ENCODE data around the gene SPATA45. TPM values are rescaled to one million over a fixed set of nuclear protein-coding genes. Genes with fewer than 3 reads are reported as not detected.
A peak's percentile ranks its signal among the peaks of the same experiment; 100 is the strongest.
"Not testable (repeated sequence)": the region's sequence is repeated elsewhere in the genome, so short reads cannot be mapped to it uniquely, and the experiment has no call there.

Gene SPATA45
- 0.60 TPM for total RNA-seq

DNA sequence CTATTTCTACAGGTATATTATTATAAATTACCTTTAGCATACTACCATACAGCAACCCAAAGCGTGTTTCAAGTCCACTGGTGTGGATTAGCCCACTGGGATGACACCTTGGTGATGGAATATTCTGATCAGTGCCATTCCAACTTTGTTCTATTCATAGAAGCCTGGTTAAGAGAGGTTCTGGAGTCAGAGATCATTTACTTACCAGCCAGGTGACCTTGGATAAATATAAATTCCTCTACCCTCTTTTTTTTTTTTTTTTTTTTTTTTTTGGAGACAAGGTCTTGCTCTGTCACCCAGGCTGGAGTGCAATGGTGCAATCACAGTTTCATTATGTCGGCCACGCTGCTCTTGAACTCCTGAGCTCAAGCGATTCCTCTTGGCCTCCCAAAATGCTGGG is at the start of gene SPATA45:
Gene SPATA45 (minus strand): TSS at position 101 of the 400 bp plus-strand sequence. CDS start 11,500 bp downstream, outside the sequence.
- no peak for DNase-seq (ENCODE audit: low spot score)

DNA sequence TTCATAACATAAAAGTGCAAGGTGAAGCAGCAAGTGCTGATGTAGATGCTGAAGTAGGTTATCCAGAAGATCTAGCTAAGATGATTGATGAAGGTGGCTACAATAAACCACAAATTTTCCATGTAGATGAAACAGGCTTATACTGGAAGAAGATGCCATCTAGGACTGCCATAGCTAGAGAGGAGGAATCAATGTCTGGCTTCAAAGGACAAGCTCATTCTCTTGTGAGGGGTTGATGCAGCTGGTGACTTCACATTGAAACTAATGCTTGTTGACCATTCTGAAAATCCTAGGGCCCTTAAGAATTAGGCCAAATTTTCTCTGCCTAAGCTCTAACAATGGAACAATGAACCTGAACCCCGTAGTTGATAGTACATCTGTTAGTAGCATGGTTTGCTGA is 44.7 kb upstream of the SPATA45 start:
- no peak for DNase-seq (ENCODE audit: low spot score)

DNA sequence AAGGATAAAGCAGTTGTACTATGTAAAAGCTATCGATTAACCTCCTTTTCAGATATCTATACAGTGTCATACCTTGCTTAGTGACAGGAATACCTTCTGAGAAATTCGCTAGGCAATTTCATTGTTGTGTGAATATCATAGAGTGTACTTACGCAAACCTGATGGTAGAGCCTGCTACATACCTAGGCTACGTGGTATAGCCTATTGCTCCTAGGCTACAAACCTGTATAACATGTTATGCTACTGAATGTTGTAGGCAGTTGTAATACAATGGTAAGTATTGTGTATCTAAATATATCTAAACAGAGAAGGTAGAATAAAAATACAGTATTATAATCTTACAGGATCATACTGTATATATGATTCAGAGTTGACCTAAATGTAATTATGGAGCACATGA is 37.1 kb upstream of the SPATA45 start:
- no peak for DNase-seq (ENCODE audit: low spot score)

DNA sequence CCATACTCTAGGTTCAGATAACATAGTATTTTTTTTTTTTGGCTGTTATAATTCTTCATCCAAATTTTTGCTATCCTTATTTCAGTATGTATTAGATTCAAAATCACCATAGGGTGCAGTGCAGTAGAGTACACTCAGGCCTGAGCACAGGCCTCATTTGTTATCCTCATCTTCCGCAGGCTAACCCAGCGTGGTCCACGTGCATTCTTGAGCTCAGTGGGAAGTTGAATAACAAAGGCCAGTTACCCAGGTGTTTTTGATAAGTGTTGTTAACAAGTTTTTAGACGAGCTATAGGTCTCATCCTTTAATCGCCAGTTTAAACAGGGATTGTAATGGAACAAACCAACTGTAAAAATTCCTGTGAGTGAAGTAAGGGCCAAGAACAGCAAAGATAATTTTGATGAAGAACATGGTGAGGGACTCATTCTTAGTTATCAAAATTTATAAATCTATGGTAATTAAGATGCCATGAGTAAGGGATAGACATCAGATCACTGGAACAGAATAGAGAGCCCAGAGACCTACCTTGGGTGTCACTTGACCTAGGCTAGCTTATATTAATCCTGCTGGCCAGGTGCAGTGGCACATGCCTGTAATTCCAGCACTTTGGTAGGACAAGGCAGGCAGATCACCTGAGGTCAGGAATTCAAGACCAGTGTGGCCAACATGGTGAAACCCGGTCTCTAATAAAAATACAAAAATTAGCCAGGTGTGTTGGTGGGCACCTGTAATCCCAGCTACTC is 32.7 kb upstream of the SPATA45 start:
- no peak for DNase-seq (ENCODE audit: low spot score)

DNA sequence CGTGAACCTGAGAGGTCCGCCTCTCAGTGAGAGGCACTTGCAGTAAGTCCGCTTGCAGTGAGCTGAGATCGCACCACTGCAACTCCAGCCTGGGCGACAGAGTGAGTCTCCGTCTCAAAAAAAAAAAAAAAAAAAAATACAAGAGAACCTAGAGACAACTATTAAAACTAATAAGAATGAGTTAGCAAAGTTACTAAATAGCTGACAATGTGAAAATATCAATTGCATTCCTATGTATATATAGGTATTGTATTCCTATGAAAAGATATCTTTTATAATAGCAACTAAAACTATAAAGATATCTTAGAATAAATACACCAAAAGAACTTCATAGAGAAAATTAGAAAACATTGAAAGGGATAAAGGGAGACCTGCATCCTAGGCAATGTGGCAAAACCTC is 31.0 kb upstream of the SPATA45 start:
- no peak for DNase-seq (ENCODE audit: low spot score)

DNA sequence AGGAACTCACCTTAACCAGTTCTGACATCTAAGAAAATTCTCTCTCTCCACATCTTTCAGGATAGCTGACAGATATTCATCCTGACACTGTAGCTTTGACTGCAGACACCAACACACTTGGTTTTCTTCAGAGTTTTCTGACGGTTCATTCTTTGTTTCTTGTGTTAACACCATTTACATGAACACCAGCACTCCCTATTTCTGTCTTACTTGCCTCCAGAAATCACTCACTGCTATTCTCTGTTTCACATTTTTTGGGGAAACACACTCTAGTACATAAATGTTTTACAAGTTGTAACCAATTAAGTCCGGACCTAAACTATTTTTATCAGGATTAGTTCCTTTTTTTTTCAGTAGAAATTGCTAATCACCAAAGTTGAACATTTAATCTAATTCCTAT is 26.1 kb upstream of the SPATA45 start:
- no peak for DNase-seq (ENCODE audit: low spot score)

DNA sequence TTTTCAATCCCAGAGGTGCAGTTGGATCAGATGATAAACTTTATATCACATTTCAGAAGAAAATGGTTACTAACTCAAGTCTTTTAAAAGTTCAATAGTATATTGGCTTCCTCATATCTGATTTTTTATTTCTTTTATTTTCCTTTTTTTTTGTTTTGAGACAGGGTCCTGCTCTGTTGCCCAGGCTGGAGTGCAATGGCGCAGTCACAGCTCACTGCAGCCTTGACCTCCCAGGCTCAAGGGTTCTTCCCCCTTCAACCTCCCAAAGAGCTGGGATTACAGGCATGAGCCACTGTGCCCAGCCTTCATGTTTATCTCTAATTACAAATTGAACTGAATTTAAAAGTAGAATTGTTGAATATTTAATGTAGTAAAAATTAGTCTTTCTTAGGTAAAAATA is 24.5 kb upstream of the SPATA45 start:
- no peak for DNase-seq (ENCODE audit: low spot score)

DNA sequence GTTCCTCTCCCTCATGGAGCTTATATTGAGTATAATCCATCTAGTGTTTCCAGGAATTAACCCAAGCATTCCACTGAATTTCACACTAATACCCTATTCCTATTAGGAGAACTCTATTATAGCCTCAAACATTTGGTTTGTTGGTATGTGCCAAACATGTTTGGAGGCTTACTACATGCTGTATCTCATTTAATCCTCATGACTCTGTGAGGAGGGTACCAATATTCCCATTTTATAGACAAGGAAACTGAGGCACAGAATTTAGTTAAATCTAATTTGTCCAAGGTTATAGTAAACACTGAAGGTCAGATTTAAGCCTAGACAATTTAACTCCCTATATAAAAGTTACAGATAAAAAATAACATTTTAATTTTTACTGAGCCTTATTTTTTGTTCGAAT is 19.7 kb upstream of the SPATA45 start:
- DNase-seq (ENCODE audit: low spot score): no peak

DNA sequence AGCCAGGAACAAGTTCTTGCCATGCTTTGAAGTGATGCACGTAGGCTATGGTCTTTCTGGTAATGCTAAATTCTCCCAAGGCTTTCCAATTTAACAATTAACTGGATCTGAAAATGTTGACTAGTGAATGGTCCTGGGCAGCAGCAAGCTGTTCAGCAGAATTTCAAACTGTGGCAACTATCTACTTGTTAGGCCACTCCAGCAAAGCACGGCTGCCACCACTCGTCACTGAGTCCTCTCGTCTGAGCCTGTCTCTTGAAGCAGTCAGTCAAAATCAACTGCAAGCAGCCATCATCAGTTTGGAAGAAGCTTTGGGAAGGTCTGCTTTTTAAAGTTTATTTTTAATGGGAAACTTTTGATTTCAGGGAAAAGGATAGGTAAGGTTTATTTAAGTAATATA is 16.8 kb upstream of the SPATA45 start:
- no peak for DNase-seq (ENCODE audit: low spot score)

DNA sequence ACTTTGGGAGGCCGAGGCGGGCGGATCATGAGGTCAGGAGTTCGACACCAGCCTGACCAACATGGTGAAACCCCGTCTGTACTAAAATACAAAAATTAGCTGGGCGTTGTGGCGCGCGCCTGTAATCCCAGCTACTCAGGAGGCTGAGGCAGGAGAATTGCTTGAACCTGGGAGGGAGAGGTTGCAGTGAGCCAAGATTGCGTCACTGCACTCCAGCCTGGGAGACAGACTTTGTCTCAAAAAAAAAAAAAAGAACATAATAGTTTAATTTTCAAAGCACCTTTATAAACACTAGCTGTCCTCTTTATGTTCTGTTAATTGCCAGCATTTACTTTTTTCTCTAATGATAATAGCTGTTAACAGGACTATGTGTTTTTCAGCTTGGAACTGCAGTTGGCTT is 15.9 kb upstream of the SPATA45 start:
- not testable (repeated sequence) for DNase-seq (ENCODE audit: low spot score)

DNA sequence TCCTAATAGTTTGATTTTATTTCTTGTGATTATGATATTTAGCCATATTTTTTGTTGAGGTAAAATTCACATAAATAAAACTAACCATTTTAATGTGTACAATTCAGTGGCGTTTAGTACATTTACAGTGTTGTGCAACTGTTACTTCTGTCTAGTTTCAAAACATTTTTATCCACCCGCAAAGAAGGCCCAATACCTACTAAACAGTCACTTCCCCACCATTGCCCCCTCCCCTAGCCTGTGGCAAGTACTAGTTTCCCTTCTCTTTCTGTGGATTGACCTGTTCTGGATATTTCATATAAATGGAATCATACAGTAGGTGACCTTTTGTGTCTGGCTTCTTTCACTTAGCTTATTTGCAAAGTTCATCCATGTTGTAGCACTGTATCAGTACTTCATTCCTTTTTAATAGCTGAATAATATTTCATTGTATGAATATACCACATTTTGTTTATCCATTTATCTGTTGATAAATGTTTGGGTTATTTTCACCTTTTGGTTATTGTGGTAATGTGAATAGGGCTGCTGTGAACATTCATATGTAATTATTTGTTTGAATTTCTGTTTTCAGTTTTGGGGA is 14.8 kb upstream of the SPATA45 start:
- DNase-seq (ENCODE audit: low spot score): no peak

DNA sequence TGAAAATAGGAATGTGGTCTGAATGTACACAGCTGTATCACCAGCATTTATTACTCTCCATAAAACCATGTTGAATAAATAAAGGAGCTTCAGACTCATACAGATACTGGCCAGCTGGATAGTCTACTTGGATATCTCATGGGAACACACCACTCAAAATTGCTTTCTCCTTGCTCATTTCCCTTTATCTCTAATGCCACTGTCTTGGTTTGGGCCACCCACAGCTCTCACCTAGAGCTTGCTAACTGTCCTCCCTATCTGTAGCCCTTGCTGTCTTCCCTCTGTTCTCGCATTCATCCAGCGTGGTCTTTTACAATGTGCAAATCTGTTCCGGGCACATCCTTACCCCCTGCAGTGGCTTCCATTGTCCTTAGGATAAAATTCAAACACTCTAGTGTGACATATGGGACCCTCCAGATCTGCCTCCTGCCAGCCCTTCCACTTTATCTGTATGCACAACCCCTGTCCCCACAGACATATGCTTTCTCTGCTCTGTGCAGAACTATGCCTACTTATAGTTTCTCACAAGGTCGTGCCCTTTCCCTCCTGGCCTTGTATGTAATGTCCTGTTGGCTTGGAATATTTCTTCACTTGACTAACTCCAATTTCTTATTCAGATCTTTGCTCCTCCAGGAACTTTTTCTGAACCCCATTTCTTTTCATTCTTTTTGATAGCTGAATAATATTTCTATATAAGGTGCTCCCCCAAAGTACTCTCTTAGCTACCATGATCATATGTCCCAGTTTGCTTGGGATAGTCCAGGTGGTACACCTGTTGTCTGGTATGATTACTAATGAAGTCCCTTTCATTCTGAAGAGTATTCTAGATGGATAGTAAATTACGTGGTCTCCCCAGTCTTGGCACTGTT is 13.5 kb upstream of the SPATA45 start:
- no peak for DNase-seq (ENCODE audit: low spot score)

DNA sequence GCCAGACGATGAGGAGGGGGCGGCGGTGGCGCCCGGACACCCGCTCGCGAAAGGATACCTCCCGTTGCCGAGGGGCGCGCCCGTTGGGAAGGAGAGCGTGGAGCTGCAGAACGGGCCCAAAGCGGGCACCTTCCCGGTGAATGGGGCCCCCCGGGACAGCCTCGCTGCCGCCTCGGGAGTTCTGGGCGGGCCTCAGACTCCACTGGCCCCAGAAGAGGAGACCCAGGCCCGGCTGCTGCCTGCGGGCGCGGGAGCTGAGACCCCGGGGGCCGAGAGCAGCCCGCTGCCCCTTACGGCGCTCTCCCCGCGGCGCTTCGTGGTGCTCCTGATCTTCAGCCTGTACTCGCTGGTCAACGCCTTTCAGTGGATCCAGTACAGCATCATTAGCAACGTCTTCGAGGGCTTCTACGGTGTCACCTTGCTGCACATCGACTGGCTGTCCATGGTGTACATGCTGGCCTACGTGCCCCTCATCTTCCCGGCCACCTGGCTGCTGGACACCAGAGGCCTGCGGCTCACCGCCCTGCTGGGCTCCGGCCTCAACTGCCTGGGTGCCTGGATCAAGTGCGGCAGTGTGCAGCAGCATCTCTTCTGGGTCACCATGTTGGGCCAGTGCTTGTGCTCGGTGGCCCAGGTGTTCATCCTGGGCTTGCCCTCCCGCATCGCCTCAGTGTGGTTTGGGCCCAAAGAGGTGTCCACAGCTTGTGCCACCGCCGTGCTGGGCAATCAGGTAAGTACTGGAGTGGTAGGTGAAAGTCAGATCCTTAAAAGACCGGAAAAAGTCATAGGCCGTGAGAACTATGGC is 11.2 kb upstream of the SPATA45 start:
- DNase-seq (ENCODE audit: low spot score): peak; percentile 17

DNA sequence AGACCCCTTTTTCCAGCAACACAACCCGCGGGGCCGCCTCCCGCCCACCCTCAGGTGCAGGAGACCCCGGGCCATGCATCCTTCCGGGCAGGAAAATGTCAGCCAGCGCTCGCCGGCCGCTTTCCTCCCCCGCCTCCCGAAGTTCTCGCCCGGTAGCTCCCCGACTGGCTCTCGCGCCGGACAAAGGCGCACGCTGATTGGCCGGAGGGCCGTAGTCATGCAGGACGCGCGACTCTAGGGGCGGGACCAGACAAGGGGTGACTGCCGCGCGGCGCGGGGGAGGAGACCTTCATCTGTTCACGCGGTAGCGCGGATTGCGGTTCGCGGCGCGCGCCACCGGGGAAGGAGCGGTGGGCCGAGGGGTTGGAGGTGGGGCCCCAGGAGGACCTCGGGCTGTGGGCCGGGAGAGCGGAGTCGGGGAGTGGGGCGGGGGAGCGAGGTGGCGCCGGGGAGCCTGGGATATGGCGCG is 10.6 kb upstream of the SPATA45 start, which contains the start of gene FLVCR1:
Gene FLVCR1 (plus strand): TSS at position 284 of the 469 bp plus-strand sequence. CDS start 178 bp downstream, at position 462.
- peak; percentile 96 for DNase-seq (ENCODE audit: low spot score)

DNA sequence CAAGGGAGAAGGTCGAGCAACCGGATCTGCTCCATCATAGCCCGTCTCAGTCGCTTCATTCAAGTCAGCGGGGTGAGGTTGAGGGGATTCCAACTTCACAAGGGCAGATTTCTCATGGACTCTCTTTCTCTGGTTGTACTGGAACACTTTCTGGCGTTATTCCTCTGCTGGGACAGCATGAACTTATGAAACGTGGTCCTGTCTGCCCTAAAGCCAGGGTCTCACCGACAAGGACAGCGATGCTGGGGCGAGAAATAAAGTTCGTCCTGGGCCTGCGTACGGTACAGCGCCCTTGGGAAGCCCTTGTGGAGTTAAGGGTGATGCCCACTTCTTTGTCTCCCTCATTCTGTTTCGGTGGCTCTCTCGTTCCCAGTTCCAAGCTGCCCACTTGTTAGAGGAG is 9.3 kb upstream of the SPATA45 start:
- no peak for DNase-seq (ENCODE audit: low spot score)

DNA sequence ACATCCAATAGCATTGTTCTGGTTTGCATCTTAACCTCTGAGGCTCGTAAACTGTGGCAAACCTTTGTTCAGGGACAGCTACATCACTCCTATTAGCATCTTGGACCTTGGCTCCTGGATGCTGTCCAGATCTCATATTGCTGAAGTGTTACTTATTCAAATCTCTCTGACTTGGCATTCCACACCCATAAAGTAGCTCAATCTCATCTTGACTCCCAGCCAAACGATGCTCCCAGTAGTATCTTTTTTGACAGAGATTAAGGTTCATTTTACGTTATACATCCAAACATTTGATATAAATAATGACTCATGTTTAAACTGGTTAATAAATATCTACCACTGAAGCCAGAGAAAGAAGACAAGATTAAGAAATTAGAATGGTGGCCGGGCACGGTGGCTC is 6.2 kb upstream of the SPATA45 start:
- peak; percentile 88 for DNase-seq (ENCODE audit: low spot score)

DNA sequence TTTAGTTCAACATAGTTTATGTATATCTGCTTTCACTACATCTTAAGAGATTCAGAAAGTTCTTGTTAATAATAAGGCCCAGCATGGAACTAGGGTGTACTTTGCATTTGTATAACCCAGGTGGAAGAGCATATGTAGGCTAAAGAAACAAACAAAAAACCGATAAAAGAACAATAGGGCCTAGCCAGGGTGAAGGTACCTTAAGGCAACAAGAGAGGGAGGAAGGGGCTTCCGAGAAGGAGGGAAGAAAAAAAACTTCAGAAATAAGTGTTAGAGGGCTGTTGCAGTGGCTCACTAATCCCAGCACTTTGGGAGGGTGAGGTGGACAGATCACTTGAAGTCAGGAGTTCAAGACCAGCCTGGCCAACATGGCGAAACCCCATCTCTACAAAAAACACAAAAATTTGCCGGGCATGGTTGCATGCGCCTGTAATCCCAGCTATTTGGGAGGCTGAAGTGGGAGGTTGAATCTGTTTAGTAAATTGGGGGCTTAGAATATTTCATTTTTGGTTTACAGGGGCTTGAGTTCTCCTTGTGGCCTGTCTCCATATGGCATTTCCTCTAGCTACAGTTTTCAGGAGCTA is 4.7 kb upstream of the SPATA45 start:
- DNase-seq (ENCODE audit: low spot score): no peak

DNA sequence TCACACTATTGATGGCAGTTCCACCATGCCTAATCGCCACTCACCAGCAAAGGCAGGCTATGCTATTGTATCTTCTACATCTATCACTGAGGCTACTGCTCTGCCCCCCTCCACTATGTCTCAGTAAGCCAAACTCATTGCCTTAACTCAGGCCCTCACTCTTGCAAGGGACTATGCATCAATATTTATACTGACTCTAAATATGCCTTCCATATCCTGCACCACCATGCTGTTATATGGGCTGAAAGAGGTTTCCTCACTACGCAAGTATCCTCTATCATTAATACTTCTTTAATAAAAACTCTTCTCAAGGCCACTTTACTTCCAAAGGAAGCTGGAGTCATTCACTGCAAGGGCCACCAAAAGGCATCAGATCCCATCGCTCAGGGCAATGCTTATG is 2.9 kb downstream of the SPATA45 start:
- not testable (repeated sequence) for DNase-seq (ENCODE audit: low spot score)

DNA sequence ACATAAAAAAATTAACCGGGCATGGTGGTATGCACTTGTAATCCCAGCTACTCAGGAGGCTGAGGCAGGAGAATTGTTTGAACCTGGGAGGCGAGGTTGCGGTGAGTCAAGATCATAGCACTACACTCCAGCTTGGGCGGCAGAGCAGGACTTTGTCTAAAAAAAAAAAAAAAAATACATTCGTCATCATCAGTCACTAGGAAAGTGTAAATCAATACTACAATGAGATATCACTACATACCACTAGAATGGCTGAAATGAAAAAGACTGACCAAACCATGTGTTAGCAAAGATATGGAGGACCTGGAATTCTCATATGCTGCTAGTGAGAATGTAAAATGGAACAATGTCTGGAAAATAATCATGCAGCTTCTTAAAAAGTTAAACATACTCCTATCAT is 9.3 kb downstream of the SPATA45 start:
- no peak for DNase-seq (ENCODE audit: low spot score)

DNA sequence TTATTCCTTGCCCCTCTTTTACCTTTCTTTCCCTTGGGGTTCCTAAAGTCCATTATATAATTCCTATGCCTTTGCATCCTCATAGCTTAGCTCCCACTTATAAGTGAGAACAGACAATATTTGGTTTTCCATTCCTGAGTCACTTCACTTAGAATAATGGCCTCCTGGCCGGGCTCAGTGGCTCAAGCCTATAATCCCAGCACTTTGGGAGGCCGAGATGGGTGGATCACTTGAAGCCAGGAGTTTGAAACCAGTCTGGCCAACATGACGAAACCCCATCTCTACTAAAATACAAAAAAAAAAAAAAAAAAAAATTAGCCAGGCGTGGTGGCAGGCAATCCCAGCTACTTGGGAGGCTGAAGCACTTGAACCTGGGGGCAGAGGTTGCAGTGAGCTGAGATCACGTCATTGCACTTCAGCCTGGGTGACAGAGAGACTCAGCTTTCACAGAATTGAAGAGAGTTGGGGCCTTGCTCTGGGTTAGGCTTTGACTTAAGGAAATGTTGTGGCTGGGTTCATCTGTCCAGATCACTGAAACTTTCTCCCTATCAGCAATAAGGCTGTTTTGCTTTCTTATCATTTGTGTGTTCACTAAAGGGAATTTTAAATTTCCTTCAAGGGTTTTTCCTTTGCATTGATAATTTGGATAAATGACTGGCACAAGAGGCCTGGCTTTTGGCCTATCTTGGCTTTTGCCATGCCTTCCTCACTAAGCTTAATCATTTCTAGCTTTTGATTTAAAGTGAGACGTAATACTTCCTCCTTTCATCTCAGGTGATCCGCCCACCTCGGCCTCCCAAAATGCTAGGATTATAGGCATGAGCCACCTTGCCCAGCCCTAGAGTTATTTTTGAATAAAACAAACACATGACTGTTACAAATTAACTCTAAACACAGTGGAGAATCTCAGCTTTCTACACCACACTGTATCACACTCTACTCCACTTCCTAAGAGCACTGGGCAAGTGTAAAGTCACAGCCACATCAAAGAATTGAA is 13.9 kb downstream of the SPATA45 start:
- DNase-seq (ENCODE audit: low spot score): peak; percentile 84
